Urothelium cell line (cell line): ENCODE results near the gene APOBEC2.

Source experiments
- DNase-seq: peaks from one replicate; pipeline ENCODE4 v3.0.0; 2011; ENCODE audit warnings: low spot score, mixed read lengths
- FAIRE-seq: peaks from 2 replicates; lab custom pipeline; 2011; peaks lifted over from hg19 to GRCh38; lab: Jason Lieb, UNC

Gene APOBEC2

GRCh38 chr6:41083072-41083471 lies 30.1 kb downstream of the APOBEC2 start:
- FAIRE-seq, result no peak

GRCh38 chr6:41085182-41085581 lies 32.2 kb downstream of the APOBEC2 start:
- DNase-seq (no peak), FAIRE-seq (no peak)

More at GRCh38 chr6:41083072-41083471, 30.1 kb downstream of the APOBEC2 start:
- DNase-seq, result no peak

GRCh38 chr6:41088451-41088850 lies 35.4 kb downstream of the APOBEC2 start:
- FAIRE-seq, result no peak
- DNase-seq, result no peak

GRCh38 chr6:41090841-41091761 lies 38.1 kb downstream of the APOBEC2 start:
- DNase-seq (no peak), FAIRE-seq (no peak)

- FAIRE-seq (no peak), DNase-seq (peak; percentile 21)
Measured at GRCh38 chr6:41092421-41093140, 39.6 kb downstream of the APOBEC2 start.

GRCh38 chr6:41093729-41094128 lies 40.7 kb downstream of the APOBEC2 start:
- no peak for FAIRE-seq
- no peak for DNase-seq

GRCh38 chr6:41097467-41098090 lies 44.6 kb downstream of the APOBEC2 start:
- DNase-seq, result peak; percentile 51
- no peak for FAIRE-seq

- no peak for FAIRE-seq
- no peak for DNase-seq
Measured at GRCh38 chr6:41098366-41098765, 45.4 kb downstream of the APOBEC2 start.

GRCh38 chr6:41100871-41101287 lies 47.9 kb downstream of the APOBEC2 start:
- DNase-seq (no peak), FAIRE-seq (no peak)

GRCh38 chr6:41103847-41104246 lies 50.8 kb downstream of the APOBEC2 start:
- no peak for DNase-seq
- FAIRE-seq, result no peak

GRCh38 chr6:41111017-41111416 lies 58.0 kb downstream of the APOBEC2 start:
- FAIRE-seq (no peak), DNase-seq (no peak)
